ENCODE measurements around the gene BABAM2. TPM values are rescaled to one million over a fixed set of nuclear protein-coding genes. Genes with fewer than 3 reads are reported as not detected.

Gene BABAM2
- total RNA-seq, 4 donors from 2014 or later = 35.5 to 44.9 (median 39.9) TPM

- Histone ChIP-seq H3K27ac (replicated peaks in 1 of 4) (peak overlapping the region; percentile 39 to 63 (median 52)), H3K4me1 (peaks cover 0 to 28% (median 23%) of the 10 kb centered on the region in 4 donors), H3K9me3 (no peaks in the 10 kb centered on the region), H3K4me3 (no peak overlapping the region), H3K27me3 (no peaks in the 10 kb centered on the region), H3K36me3 (no peaks in the 10 kb centered on the region)
- 66% methylated on average over 5 of the region's 5 CpGs for WGBS
- no peak for DNase-seq (ENCODE audit: extremely low spot score)
- intact Hi-C loops (cut with DNase I) = no loop called here
- TF ChIP-seq EP300 (IDR thresholded peaks at IDR 0.05) = no peak
- peak in 1 of 2 donors; percentile 40 for TF ChIP-seq POLR2AphosphoS5 (IDR thresholded peaks at IDR 0.05)
- TF ChIP-seq CTCF (IDR thresholded peaks at IDR 0.05) = no peak
These were observed 190.4 kb downstream of the BABAM2 start for GRCh38 chr2:28080911-28081310.

- intact Hi-C loops (cut with DNase I) = no loop called here
These were observed 191.6 kb downstream of the BABAM2 start for GRCh38 chr2:28082131-28082530.

GRCh38 chr2:28083476-28083875, 192.9 kb downstream of the BABAM2 start:
- 92% methylated on average over 3 of the region's 3 CpGs for WGBS
- intact Hi-C loops (cut with DNase I) = no loop called here

More at GRCh38 chr2:28082131-28082530, 191.6 kb downstream of the BABAM2 start:
- H3K27ac ChIP-seq (replicated peaks in 1 of 4) = no peak overlapping the region
- H3K36me3 ChIP-seq = no peaks in the 10 kb centered on the region
- WGBS = 94% methylated on average over 2 of the region's 2 CpGs
- H3K4me3 ChIP-seq = no peak overlapping the region
- H3K4me1 ChIP-seq = peaks cover 0 to 28% (median 23%) of the 10 kb centered on the region in 4 donors
- no peaks in the 10 kb centered on the region for H3K27me3 ChIP-seq
- DNase-seq (ENCODE audit: extremely low spot score) = no peak
- no peaks in the 10 kb centered on the region for H3K9me3 ChIP-seq
- TF ChIP-seq POLR2A (IDR thresholded peaks at IDR 0.05; ENCODE audit: low read depth) (no peak), EP300 (IDR thresholded peaks at IDR 0.05) (no peak), POLR2AphosphoS5 (IDR thresholded peaks at IDR 0.05) (no peak), CTCF (IDR thresholded peaks at IDR 0.05) (no peak)

GRCh38 chr2:28084564-28084963, 194.0 kb downstream of the BABAM2 start:
- no peaks in the 10 kb centered on the region for H3K9me3 ChIP-seq
- intact Hi-C loops (cut with DNase I) = no loop called here
- no peak overlapping the region for H3K4me3 ChIP-seq
- no peaks in the 10 kb centered on the region for H3K27me3 ChIP-seq
- H3K36me3 ChIP-seq = no peaks in the 10 kb centered on the region
- peaks cover 0 to 28% (median 23%) of the 10 kb centered on the region in 4 donors for H3K4me1 ChIP-seq
- H3K27ac ChIP-seq (replicated peaks in 1 of 4) = peak overlapping the region in 1 of 4 donors; percentile 4
- TF ChIP-seq POLR2A (IDR thresholded peaks at IDR 0.05; ENCODE audit: low read depth) = no peak
- TF ChIP-seq EP300 (IDR thresholded peaks at IDR 0.05) = no peak
- no peak for TF ChIP-seq POLR2AphosphoS5 (IDR thresholded peaks at IDR 0.05)
- TF ChIP-seq CTCF (IDR thresholded peaks at IDR 0.05) = no peak
- DNase-seq (ENCODE audit: extremely low spot score) = no peak
- WGBS = 21% methylated on average over 4 of the region's 4 CpGs

More at GRCh38 chr2:28083476-28083875, 192.9 kb downstream of the BABAM2 start:
- TF ChIP-seq CTCF (IDR thresholded peaks at IDR 0.05) = no peak
- no peak for TF ChIP-seq POLR2AphosphoS5 (IDR thresholded peaks at IDR 0.05)
- no peak for TF ChIP-seq POLR2A (IDR thresholded peaks at IDR 0.05; ENCODE audit: low read depth)
- TF ChIP-seq EP300 (IDR thresholded peaks at IDR 0.05) = no peak
- Histone ChIP-seq H3K4me1 (peaks cover 0 to 28% (median 23%) of the 10 kb centered on the region in 4 donors), H3K27ac (replicated peaks in 1 of 4) (no peak overlapping the region), H3K27me3 (no peaks in the 10 kb centered on the region), H3K9me3 (no peaks in the 10 kb centered on the region), H3K36me3 (no peaks in the 10 kb centered on the region), H3K4me3 (no peak overlapping the region)
- no peak for DNase-seq (ENCODE audit: extremely low spot score)

- no peak overlapping the region for H3K27ac ChIP-seq (replicated peaks in 1 of 4)
- no peak for DNase-seq (ENCODE audit: extremely low spot score)
- intact Hi-C loops (cut with DNase I) = no loop called here
- H3K9me3 ChIP-seq = no peaks in the 10 kb centered on the region
- no peaks in the 10 kb centered on the region for H3K36me3 ChIP-seq
- WGBS = 82% methylated on average over 2 of the region's 2 CpGs
- no peak overlapping the region for H3K4me3 ChIP-seq
- H3K27me3 ChIP-seq = no peaks in the 10 kb centered on the region
- no peak for TF ChIP-seq POLR2A (IDR thresholded peaks at IDR 0.05; ENCODE audit: low read depth)
- no peak for TF ChIP-seq EP300 (IDR thresholded peaks at IDR 0.05)
- TF ChIP-seq POLR2AphosphoS5 (IDR thresholded peaks at IDR 0.05) = no peak
- no peak for TF ChIP-seq CTCF (IDR thresholded peaks at IDR 0.05)
- H3K4me1 ChIP-seq = peaks cover 0 to 26% (median 21%) of the 10 kb centered on the region in 4 donors
These were observed 194.7 kb downstream of the BABAM2 start for GRCh38 chr2:28085201-28085600.

Data from esophagus muscularis mucosa (tissue), 4 donors.